Endothelial cell of umbilical vein (primary cell): ENCODE data around the gene CCDC39. TPM values are rescaled to one million over a fixed set of nuclear protein-coding genes. Genes with fewer than 3 reads are reported as not detected.
A peak's percentile ranks its signal among the peaks of the same experiment; 100 is the strongest.

ENCODE experiments used
- Bru-seq: library from RNA; stranded (reverse); fragments of 400-500 nt; gene quantifications from one replicate; lab custom pipeline; 2021; lab: Mats Ljungman, UMichigan
- BruChase-seq, 2 experiments: library from RNA; stranded (reverse); fragments of 400-500 nt; gene quantifications; one replicate each; lab custom pipeline; 2021; lab: Mats Ljungman, UMichigan
- BruUV-seq: library from RNA; stranded (reverse); fragments of 400-500 nt; replicated peaks from 2 replicates; lab custom pipeline; 2021; lab: Mats Ljungman, UMichigan
- CTCF ChIA-PET: fragments of 300-600, 350-600 bp; sonication (Branson Sonifier 250); formaldehyde crosslinking; loops from one replicate; lab custom pipeline; 2021; ENCODE audit warnings: antibody characterized with exemption, inconsistent platforms; lab: Charles Lee
- POLR2A ChIA-PET: fragments of 300-600, 350-600 bp; sonication (Branson Sonifier 250); formaldehyde crosslinking; loops from one replicate; lab custom pipeline; 2021; ENCODE audit warnings: antibody characterized with exemption, inconsistent platforms; lab: Charles Lee
- DNase-seq: peaks from one replicate; pipeline ENCODE4 v3.0.0-alpha.2; 2011; ENCODE audit warnings: low read depth, low spot score
- FAIRE-seq: peaks from 2 replicates; lab custom pipeline; 2011; peaks lifted over from hg19 to GRCh38; lab: Jason Lieb, UNC
- H2AFZ ChIP-seq: 2 replicates; pipeline ENCODE4 v1.6.0; 2012; ENCODE audit warnings: low read depth, low read length, control low read depth, inconsistent platforms
- H3K27ac ChIP-seq: 2 replicates; pipeline ENCODE4 v1.5.1; 2011; ENCODE audit warnings: low read depth, mild to moderate bottlenecking, control low read depth, low read length, moderate library complexity; ENCODE audit not compliant: insufficient read depth
- H3K27me3 ChIP-seq, 2 experiments: 2 replicates each; pipeline versions ENCODE4 v1.6.0 to v1.6.1; 2011; ENCODE audit warnings: low read length in 2 of 2, mixed read lengths in 1 of 2; ENCODE audit not compliant: control insufficient read depth in 2 of 2, insufficient read depth in 2 of 2
- H3K36me3 ChIP-seq, 2 experiments: 2 replicates in 1 of 2; 3 replicates in 1 of 2; pipeline ENCODE4 v1.5.1; 2011; ENCODE audit warnings: low read length in 2 of 2, mild to moderate bottlenecking in 1 of 2, moderate library complexity in 1 of 2; ENCODE audit not compliant: control insufficient read depth in 2 of 2, insufficient read depth in 2 of 2; ENCODE audit errors: extremely low read depth in 1 of 2
- H3K4me1 ChIP-seq: 3 replicates; pipeline ENCODE4 v1.5.1; 2011; ENCODE audit warnings: mild to moderate bottlenecking, low read length; ENCODE audit not compliant: control insufficient read depth, insufficient read depth; ENCODE audit errors: extremely low read depth
- H3K4me2 ChIP-seq: 2 replicates; pipeline ENCODE4 v1.6.1; 2011; ENCODE audit warnings: low read length, control low read depth, mixed read lengths; ENCODE audit not compliant: insufficient read depth
- H3K4me3 ChIP-seq, 3 experiments: fragments of 200-600 bp in 1 of 3; sonication (generic), shearing (Covaris generic) in 1 of 3; replicated peaks in 1 of 3; 2 replicates each; pipeline ENCODE4 v1.5.1; 2011 to 2016; ENCODE audit warnings: control low read depth in 3 of 3, low read length in 3 of 3, mild to moderate bottlenecking in 2 of 3, inconsistent platforms in 1 of 3, low read depth in 1 of 3, moderate library complexity in 1 of 3; ENCODE audit not compliant: insufficient read depth in 1 of 3
- H3K79me2 ChIP-seq: 2 replicates; pipeline ENCODE4 v1.6.0; 2012; ENCODE audit warnings: low read length, inconsistent platforms; ENCODE audit not compliant: control insufficient read depth, insufficient read depth
- H3K9ac ChIP-seq: replicated peaks from 2 replicates; pipeline ENCODE3; 2011; ENCODE audit warnings: low read length, control low read depth; ENCODE audit not compliant: insufficient read depth; ENCODE audit errors: extremely low read depth
- H3K9me1 ChIP-seq: replicated peaks from 3 replicates; pipeline ENCODE4 v1.6.0; 2011; ENCODE audit warnings: mild to moderate bottlenecking, low read length; ENCODE audit not compliant: control insufficient read depth, insufficient read depth; ENCODE audit errors: extremely low read depth
- H3K9me3 ChIP-seq: replicated peaks from 2 replicates; pipeline ENCODE4 v1.5.1; 2012; ENCODE audit warnings: low read length, inconsistent platforms; ENCODE audit not compliant: control insufficient read depth, insufficient read depth
- H4K20me1 ChIP-seq: replicated peaks from 2 replicates; pipeline ENCODE3; 2011; ENCODE audit warnings: mild to moderate bottlenecking, low read length; ENCODE audit not compliant: control insufficient read depth, insufficient read depth; ENCODE audit errors: extremely low read depth
- EZH2 ChIP-seq: IDR thresholded peaks from 2 replicates; pipeline ENCODE4 v1.6.1; 2012; ENCODE audit warnings: borderline replicate concordance, low read depth, mild to moderate bottlenecking, moderate library complexity, low read length, inconsistent platforms; ENCODE audit not compliant: severe bottlenecking
- FOS ChIP-seq: IDR thresholded peaks from 2 replicates; pipeline ENCODE4 v1.6.1; 2011; ENCODE audit warnings: mild to moderate bottlenecking, low read length, moderate library complexity, borderline replicate concordance; ENCODE audit not compliant: insufficient read depth
- GATA2 ChIP-seq: IDR thresholded peaks from 2 replicates; pipeline ENCODE4 v1.7.0; 2011; ENCODE audit warnings: low read depth, mild to moderate bottlenecking, moderate library complexity, mixed read lengths, low read length; ENCODE audit not compliant: insufficient read length, insufficient read depth
- JUN ChIP-seq: IDR thresholded peaks from 2 replicates; pipeline ENCODE4 v1.6.1; 2011; ENCODE audit warnings: borderline replicate concordance, low read depth; ENCODE audit not compliant: insufficient read length, insufficient read depth
- MYC ChIP-seq: IDR thresholded peaks from one replicate; pipeline ENCODE4 v1.6.1; 2011; ENCODE audit warnings: mild to moderate bottlenecking, low read depth, low read length
- POLR2A ChIP-seq: IDR thresholded peaks from 2 replicates; pipeline ENCODE4 v1.6.1; 2012; ENCODE audit warnings: low read depth, mild to moderate bottlenecking, control low read depth, low read length
- POLR2AphosphoS5 ChIP-seq: IDR thresholded peaks from 2 replicates; pipeline ENCODE4 v1.6.1; 2012; ENCODE audit warnings: low read depth, mild to moderate bottlenecking, control low read depth, low read length, moderate library complexity; ENCODE audit not compliant: insufficient read depth
- dilution Hi-C: fragments of 300-500 bp; cut with MboI; formaldehyde crosslinking; loops from one replicate; pipeline ENCODE4 v1.15.0; 2019; ENCODE audit warnings: low sequenced_read_pairs; ENCODE audit not compliant: extremely low pct_ligation_motif_present
- intact Hi-C: fragments of 100-400 bp; cut with micrococcal nuclease; formaldehyde crosslinking; loops from one replicate; pipeline ENCODE4 v1.10.0; 2022
- long read RNA-seq: library from polyadenylated mRNA; stranded (forward); transcript quantifications from one replicate; pipeline ENCODE4 v2.0.0, GENCODE V29; 2021
- polyA minus RNA-seq, 3 experiments: library from RNA; depleted of rRNA, polyadenylated mRNA; stranded (reverse); fragments of >200 nt; gene quantifications; 1 replicate in 1 of 3; 2 replicates in 2 of 3; pipeline ENCODE4 v1.2.3, GENCODE V29; 2011
- polyA plus RNA-seq, 4 experiments: library from polyadenylated mRNA; depleted of rRNA in 3 of 4; stranded (reverse) in 3 of 4; unstranded in 1 of 4; fragments of >200 nt; gene quantifications; 2 replicates each; pipeline versions ENCODE4 v1.2.1 to v1.2.3, GENCODE V29; 2011 to 2012; ENCODE audit warnings: missing spikeins in 1 of 4
- total RNA-seq: library from RNA; stranded (reverse); gene quantifications from 2 replicates; pipeline ENCODE4 v1.2.3, GENCODE V29; 2021
- TF ChIP-seq, protein P1 (sequence below): IDR thresholded peaks from 2 replicates; pipeline ENCODE4 v1.6.1; 2011; ENCODE audit not compliant: insufficient read depth, insufficient read length
- TF ChIP-seq, protein P2 (sequence below), 2 donors: IDR thresholded peaks; 1 replicate in 1 of 2; 2 replicates in 1 of 2; pipeline ENCODE4 v1.5.1; 2011; ENCODE audit warnings: low read length in 2 of 2, mild to moderate bottlenecking in 2 of 2, moderate library complexity in 2 of 2, control low read depth in 1 of 2, inconsistent platforms in 1 of 2, low read depth in 1 of 2; ENCODE audit not compliant: insufficient read depth in 1 of 2; ENCODE audit errors: extremely low read depth in 1 of 2

Gene CCDC39
- total RNA-seq (not detected in 2 replicates), polyA plus RNA-seq (not detected in 2 replicates), polyA minus RNA-seq (not detected in 2 replicates), Bru-seq, nascent RNA (not detected), BruChase-seq, experiment 1, labeled RNA remaining after a 6-hour chase (not detected), BruChase-seq, experiment 2, labeled RNA remaining after a 2-hour chase (not detected)
- polyA plus RNA-seq (2011; cell fraction: cytosol; rRNA removed) = not detected in 2 replicates
- not detected in 2 replicates for polyA plus RNA-seq (2011; cell fraction: nucleus; rRNA removed)
- polyA plus RNA-seq (2012) = not detected in 2 replicates
- not detected for polyA minus RNA-seq (2011; cell fraction: cytosol; rRNA and poly(A)+ RNA removed)
- not detected in 2 replicates for polyA minus RNA-seq (2011; cell fraction: nucleus; rRNA and poly(A)+ RNA removed)
- long read RNA-seq = 0 reads

DNA sequence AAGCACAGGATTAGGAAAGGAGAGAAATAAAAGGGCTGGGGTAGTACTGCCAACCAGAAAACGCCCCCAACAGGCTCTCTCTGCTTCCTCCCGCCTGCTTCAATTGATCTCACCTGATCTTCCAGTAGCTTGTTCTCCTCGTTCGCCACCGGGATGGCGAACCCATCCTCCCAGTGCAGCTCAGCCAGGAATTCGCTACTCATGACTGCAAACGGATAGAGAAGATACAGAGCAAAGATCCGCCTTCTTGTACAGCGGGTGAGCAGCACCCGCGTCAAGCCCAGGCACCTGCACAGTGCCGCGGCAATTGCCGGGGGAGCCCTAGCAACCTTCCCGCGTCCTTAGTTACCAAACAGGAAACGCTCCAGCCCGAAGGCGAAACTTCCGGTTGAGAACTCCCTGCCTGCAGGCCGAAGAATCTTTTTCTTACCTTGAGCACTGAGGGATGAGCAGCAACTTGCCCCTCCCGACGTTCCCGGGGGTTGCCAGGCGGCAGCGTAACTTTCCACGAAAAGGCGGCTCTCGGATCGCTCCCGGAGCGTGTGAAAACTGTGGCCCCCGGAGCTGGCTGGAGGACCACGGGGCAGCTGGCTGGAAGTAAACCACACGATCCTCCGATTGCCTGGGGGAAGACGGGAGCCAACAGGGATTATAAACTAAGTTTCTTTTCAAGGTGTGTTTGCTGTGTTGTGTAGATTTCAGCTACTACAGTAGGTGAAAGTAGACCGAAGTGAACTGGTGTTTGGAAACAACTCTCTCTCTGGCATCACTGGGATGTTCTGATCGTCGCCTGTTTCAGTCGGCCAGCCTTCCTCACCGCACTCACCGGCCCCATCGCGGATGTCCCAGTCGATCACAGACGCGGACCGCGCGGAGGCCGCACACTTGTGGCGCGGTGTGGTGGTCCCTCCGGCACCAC is at the start of gene CCDC39:
CCDC39 (minus strand) TSS at position 312 of the 919 bp plus-strand sequence; CDS start at position 203, 109 bp downstream.
- no peaks in the 10 kb centered on the region for H3K9me3 ChIP-seq
- FAIRE-seq = peak; percentile 80
- peak; percentile 59 for DNase-seq
- peak within 1 kb of the TSS; percentile 8 for H3K9ac ChIP-seq
- peaks cover 12% of the 10 kb centered on the region for H3K4me1 ChIP-seq
- peak within 1 kb of the TSS; percentile 87 for H3K4me2 ChIP-seq
- H3K36me3 ChIP-seq = no peaks in the 10 kb centered on the region
- intact Hi-C loops = loop anchor here (1.0 to 5.0 kb wide), 2 partner anchors 77 to 752 kb away; partner anchors contain the start of gene TTC14
- H3K27me3 ChIP-seq = peaks cover 9 to 38% of the 10 kb centered on the region in 2 experiments
- TF ChIP-seq GATA2 = no peak
- peak; percentile 92 for TF ChIP-seq EZH2
- TF ChIP-seq JUN = no peak
- dilution Hi-C loops = no loop called here
- ChIA-PET CTCF (interaction anchor here (0.7 to 1.8 kb wide), 5 partner anchors 17 to 868 kb away, joined by 3 to 5 read pairs (median 3); no protein-coding TSS in a partner anchor), POLR2A (no interaction called here)
- H4K20me1 ChIP-seq = no peaks in the 10 kb centered on the region
- H3K4me3 ChIP-seq = peak within 1 kb of the TSS; percentile 42 to 59 (median 56)
- H2AFZ ChIP-seq = peak within 1 kb of the TSS; percentile 98
- H3K79me2 ChIP-seq = no peaks in the 10 kb centered on the region
- no peak within 1 kb of the TSS for H3K27ac ChIP-seq
- no TSS peak for BruUV-seq
- no peaks in the 10 kb centered on the region for H3K9me1 ChIP-seq

DNA sequence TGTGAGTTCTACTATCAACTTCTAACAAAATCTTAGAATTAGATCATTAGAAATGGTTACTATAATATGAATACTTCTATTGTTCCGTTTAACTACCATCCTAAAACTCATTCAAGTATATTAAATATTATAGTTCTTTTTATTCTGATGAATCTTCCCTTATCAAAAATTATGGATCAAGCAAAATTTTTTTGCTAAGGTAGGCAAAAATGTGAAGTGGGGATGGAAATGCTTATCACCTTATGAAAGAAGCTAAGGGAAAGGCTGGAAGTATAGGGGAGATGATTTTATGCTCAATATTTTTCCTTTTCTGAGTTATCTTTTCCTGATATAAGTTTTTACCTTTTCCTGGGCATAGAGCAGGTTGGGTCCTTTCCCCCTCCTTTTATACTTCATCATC is 40.7 kb upstream of the CCDC39 start:
- no peak overlapping the region for H3K9ac ChIP-seq
- TF ChIP-seq POLR2AphosphoS5 (no peak), EZH2 (no peak), GATA2 (no peak), POLR2A (no peak), JUN (no peak), MYC (no peak), FOS (no peak)
- TF ChIP-seq, protein P1, sequence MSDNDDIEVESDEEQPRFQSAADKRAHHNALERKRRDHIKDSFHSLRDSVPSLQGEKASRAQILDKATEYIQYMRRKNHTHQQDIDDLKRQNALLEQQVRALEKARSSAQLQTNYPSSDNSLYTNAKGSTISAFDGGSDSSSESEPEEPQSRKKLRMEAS = no peak
- TF ChIP-seq, protein P2, sequence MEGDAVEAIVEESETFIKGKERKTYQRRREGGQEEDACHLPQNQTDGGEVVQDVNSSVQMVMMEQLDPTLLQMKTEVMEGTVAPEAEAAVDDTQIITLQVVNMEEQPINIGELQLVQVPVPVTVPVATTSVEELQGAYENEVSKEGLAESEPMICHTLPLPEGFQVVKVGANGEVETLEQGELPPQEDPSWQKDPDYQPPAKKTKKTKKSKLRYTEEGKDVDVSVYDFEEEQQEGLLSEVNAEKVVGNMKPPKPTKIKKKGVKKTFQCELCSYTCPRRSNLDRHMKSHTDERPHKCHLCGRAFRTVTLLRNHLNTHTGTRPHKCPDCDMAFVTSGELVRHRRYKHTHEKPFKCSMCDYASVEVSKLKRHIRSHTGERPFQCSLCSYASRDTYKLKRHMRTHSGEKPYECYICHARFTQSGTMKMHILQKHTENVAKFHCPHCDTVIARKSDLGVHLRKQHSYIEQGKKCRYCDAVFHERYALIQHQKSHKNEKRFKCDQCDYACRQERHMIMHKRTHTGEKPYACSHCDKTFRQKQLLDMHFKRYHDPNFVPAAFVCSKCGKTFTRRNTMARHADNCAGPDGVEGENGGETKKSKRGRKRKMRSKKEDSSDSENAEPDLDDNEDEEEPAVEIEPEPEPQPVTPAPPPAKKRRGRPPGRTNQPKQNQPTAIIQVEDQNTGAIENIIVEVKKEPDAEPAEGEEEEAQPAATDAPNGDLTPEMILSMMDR (IDR thresholded peaks at IDR 0.05; ENCODE audit: extremely low read depth in 1 of 2, insufficient read depth in 1 of 2, low read depth in 1 of 2, low read length in 2 of 2) = no peak
- no peaks in the 10 kb centered on the region for H3K27me3 ChIP-seq
- no peak for FAIRE-seq
- H3K9me3 ChIP-seq = no peaks in the 10 kb centered on the region
- dilution Hi-C loops = no loop called here
- H3K79me2 ChIP-seq = no peaks in the 10 kb centered on the region
- no peak overlapping the region for H3K4me3 ChIP-seq
- no peak overlapping the region for H3K27ac ChIP-seq
- H3K9me1 ChIP-seq = no peaks in the 10 kb centered on the region
- intact Hi-C loops = no loop called here
- H4K20me1 ChIP-seq = no peaks in the 10 kb centered on the region
- POLR2A ChIA-PET = no interaction called here
- BruUV-seq = no TSS peak
- no peaks in the 10 kb centered on the region for H3K4me1 ChIP-seq
- no peak overlapping the region for H3K4me2 ChIP-seq
- no peak overlapping the region for H2AFZ ChIP-seq
- CTCF ChIA-PET = no interaction called here
- no peak for DNase-seq
- no peaks in the 10 kb centered on the region for H3K36me3 ChIP-seq
